HG02970 (cell line): ENCODE results near the gene TEF.

ENCODE experiments used
- ATAC-seq: cut with Tn5 transposase; IDR thresholded peaks from one replicate; pipeline ENCODE4 v1.9.1; 2021; ENCODE audit warnings: mild to moderate bottlenecking, moderate library complexity, moderate number of reproducible peaks; ENCODE audit not compliant: unreplicated experiment, low FRiP score

Gene TEF

DNA sequence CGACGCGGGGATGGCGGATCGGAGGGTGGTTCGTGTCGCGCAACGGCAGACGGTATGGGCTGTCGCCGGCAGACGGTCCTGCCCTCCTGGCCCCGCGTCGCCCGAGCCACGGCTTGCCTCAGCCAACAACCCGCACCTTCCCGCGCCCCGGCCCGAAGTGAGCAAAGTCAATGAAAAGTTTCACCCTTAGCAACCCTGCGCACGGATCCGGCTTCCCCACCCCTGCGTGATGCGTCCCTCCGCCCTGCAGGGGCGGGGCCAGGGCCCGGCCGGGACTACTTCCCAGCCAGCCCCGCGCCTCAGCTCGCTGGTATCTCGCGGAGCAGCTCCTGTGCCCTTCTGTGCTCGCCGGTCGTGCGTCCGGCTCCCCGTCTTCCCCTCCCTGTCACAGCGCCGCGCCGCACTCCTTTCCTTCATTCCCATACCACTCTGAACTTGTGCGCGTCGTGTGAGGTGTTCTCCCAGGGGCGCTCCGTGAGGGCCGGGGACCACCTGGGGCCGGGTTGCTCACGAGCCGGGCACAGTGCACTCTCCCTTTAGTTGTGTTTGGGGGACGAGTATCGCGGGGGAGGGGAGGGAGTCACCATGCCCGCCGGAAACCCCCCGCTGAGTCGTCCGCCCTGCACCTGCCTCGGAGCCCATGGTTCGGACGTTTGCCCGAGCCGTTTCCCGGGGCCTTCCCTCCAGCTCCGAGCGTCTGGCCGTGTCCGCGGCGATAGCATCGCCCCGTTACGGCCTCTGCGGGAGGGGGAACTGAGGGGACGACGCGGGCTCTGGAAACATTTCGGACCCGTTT, 65.1 kb downstream of the TEF start, which contains the start of gene TOB2:
TSS of gene TOB2 (minus strand) at position 163 of the 796 bp plus-strand sequence. CDS start 9,456 bp downstream, outside the sequence.
- peak; percentile 51 for ATAC-seq

DNA sequence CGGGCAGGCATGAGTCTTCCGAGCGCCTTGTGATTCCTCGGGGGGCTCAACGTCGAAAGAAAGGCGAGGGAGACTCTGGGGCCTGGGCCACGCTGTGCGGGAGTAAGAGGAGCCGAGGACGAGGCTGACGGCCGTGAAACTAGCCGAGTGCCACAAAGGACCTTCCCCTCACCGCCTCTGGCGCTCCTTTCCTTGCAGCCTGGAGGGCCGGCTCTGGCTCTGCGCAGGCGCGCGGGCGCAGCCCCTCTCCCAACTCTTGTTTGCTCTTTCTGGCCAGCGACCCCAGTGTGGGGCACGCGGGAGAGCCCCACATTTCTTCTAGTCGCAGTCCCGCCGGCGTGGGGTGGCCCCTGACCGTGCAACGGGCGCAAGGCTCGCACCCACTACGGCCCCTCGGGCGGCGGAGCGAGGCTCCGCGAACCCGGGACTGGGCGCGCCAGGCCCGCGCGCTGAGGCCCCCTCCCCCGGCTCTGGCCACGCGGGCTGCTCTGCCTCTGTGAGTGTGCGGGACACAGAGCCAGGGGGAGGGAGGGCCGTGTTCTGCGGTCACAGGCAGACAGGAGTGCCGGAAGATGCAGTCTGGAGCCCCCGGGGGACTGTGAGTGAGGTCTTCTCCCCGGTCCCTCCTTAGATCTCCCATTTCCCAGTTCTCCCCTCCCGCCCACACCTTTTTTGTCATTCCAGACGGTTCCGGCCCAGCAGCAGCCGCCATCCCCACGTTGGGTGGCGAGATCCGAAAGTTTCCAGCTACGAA, 65.9 kb downstream of the TEF start:
- ATAC-seq = no peak

DNA sequence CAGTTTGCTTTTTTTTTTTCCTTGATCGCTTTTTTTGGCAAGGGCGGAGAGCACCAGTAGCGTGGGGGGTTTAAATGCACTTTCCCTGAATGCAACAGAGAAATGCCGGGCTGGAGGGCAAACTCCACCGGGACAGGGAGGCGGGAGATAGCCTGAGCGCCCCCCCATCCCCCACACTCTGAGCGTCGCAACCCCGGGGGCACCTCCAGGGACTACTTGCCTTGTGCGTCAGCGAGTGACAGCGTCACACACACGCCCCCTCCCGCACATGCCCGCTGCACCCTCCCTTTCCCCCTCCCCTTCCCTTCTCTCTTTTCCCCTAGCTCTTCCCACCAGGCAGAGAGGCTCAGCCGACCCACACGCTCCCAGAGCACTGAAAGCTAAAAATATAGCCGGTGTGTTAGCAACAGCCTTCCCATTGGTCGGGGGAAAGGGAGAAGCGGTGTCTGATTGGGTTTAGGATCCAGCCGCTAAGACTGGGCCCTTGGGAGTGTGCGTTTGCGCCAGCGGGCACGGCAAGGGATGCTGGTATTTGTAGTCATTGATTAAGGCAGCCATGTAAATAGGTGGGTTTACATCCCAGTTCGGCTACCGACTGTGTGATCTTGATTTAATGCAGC, 66.6 kb downstream of the TEF start:
- ATAC-seq = peak; percentile 37
